CD1c-positive myeloid dendritic cell (primary cell): ENCODE measurements around the gene PDE5A.

Experiments
- DNase-seq: peaks from one replicate; pipeline ENCODE4 v3.0.0-alpha.2; 2016; ENCODE audit errors: extremely low spot score

Gene PDE5A

DNA sequence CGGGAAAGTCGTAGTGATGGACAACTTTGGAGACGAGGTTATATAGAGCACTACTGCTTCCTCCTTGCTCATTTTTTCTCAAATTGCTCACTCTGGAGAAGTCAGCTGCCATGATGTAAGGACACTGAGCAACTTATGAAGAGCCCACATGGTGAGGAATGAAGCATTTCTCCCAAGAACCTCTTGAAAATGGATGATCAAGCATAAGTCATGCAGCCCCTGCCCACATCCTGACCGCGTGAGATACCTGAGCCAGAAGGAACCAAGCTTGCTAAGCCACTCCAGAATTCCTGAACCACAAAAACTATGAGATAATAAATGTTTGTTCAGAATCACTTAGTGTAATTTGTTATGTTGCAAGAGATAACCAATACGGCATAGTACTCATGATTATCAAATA, 42.8 kb downstream of the PDE5A start:
- DNase-seq: no peak

DNA sequence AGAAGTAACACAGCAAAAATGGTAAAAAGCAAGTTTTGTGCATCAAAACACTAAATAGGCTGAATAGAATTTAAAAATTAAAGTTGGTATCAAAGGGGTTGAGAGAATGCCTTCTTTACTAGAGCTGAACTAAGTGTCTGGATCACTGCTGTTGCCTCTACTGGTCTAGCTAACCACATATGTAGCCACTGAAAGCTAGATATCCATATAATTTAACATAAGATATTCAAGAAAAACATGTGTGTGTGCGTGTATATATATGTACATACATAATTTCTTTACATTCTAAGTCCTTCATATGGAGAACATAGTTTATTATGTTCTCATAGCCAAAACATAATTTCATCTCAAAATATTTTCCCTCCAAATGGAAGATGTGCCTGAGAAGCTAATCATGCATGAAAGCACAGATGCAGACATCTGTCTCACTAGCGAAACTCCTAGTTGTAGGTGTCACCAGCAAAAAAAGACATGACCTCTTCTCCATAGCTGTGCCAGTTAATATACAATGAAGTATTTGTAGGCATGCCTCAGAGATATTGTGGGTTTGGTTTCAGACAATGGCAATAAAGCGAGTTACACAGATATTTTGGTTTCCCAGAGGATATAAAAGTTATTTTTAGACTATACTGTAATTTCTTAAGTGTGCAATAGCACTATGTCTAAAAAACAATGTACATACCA, 47.3 kb downstream of the PDE5A start:
- no peak for DNase-seq

DNA sequence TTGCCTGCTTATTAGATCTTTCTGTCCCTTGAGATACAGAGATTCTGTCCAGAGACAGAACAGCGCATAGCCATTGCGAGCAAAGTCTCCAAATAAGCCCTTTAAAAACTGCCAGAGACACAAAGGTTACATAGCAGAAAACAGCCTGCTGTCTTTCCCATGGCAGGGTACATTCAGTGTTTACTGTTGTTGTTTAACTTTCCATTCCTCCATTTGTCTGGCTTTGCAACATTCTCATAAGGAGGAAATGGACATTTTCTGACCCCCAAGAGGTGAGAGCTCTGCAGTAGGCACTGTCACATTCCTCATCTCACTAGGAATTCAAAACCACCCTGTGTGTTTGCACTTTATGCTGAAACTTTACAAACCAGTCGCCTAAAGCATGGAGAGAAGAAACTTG, 48.3 kb downstream of the PDE5A start:
- no peak for DNase-seq

DNA sequence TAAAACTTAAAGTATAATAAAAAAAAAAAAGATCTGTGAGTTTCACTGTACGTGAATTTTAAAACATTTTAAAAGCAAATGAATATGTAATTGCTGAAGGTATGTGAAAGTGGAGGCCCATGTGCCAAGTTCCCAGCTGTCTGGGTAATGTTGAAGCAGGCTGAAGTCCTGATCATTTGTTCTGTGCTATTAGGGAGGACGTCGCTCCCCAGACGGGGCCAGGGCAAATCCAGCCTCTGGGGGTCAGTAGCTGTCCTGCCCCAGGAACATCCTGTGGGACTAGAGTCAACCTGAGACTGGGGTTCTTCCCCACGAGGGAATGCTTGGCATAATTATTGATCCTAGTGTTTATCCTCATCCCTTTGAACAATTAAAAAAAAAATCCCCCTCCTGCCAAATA, 48.8 kb downstream of the PDE5A start:
- DNase-seq: no peak

DNA sequence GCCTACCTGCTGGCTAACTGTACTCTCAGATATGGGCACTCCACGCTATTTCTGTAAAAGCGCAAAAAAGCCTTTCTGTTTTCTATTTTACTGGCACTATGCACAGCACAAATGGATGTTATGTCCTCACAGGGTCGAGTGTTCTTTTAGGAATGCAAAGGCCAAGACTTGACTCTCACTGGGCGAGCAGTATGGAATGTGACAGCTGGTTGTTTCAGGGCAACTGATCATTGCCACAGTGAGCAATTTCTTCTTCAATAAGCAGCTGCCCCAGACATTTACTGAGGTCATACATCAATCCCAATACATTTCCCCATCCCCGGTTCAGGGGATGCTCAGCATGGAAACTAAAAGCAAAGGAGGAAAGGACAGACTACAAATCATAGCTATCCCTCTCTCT, 58.2 kb downstream of the PDE5A start:
- DNase-seq: no peak

DNA sequence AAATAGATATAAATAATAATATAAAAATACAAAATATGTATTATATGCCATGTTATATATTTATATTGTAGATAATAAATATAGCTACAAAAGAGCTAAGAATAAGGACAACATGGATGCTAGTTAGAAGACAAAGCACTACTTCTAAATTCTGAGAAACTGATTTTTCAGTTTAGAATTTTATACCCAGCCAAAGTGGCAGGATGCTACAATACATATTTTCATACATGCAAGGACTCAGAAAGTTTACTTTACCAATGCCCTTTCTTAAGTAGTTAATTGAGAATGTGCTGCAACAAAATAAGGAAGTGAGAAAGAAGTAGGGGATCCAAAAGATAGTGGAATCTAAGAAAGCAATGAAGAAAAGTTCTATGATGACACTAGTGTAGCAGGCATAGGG, 64.5 kb downstream of the PDE5A start:
- DNase-seq: no peak

DNA sequence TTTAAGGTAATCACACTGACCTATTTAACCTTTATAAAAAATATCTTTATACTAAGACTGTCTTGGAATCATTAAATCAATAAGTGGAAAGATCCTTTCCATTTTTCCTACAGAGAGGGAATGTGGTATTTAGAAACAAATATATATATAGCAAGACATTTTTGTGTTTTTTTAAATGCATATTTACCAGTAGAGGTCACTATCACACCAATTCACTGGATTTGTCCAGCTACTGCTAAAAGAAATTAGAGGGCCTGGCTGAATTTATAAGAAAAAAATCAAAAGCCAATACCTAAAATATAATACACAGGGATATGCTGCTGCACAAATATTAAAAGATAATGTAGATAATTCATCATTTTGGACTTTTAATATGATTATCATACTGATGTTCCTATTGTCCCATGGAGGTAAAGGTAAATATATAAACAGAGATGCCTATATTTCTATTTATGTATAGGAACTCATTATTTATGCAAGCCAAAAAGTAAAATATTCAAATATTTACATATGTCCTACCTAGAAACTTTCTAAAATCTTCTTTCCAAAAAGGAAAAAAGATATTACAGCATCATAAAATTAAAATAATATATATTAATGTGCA, 69.5 kb downstream of the PDE5A start:
- DNase-seq: peak; percentile 3

DNA sequence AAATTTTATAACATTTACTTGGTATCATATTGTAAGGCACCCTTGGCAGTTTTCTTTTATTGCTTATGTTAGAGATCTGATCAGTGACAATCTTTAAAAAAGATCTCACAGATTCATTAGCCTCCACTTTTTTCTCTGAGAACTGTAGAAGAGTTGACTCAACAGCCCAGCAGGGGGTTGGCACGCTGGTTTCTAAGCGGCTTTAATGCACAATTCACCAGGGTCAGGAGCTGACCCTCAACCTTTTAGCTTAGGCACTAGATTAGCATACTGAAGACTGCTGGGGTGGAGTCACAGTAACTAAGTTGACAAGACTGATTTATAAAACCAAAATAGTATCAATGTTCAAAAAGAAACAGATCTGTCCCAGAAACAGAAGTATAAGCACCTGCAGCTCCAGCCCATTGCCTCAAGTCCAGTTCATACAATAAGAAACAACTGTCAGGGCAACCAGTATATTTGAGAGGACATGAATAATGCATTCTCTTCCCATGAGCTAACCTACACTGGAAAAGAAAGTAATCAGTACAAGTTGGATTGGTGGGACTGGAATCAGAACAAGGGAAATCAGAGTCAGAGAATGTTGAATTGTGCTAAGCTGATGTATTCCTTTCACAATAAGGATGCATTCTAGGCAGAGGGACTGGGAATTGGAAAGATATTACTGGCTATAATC, 77.6 kb downstream of the PDE5A start:
- DNase-seq: no peak

DNA sequence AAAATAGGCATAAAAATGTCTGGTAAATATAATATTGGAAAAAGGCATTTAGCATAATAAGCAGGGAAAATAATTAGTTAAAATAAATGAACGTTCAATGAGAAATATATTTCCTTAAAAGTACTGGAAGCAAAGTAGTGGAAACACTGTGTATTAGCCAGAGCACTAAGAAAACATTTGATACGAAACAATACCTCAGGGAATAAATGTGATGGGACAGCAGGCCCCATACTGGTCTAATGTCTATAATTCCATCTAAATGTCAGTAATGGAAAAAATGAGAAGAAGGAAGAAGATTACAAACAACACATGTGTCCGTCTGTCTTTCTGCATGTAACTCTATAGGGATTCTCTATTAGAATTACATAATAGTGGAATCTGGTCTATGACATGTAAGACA, 79.0 kb downstream of the PDE5A start:
- DNase-seq: no peak

DNA sequence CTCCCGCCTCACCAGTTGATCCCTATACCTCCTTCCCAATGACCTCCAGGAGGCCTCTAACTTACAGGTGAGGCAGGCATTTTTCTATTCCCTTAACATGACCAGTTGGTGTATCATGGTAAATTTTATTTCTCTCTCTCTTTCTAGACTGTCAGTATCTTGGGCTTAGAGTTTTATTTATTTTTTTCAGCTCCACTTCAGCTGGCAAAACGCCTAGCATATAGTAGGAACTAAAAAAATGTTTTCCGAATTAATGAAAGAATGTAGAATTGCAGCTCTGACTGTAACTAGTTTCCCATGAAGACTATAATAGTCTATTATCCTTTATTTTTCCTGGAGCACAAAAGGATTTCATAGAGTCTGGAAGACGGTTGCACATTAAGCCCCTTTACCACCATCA, 84.8 kb downstream of the PDE5A start:
- DNase-seq: no peak

DNA sequence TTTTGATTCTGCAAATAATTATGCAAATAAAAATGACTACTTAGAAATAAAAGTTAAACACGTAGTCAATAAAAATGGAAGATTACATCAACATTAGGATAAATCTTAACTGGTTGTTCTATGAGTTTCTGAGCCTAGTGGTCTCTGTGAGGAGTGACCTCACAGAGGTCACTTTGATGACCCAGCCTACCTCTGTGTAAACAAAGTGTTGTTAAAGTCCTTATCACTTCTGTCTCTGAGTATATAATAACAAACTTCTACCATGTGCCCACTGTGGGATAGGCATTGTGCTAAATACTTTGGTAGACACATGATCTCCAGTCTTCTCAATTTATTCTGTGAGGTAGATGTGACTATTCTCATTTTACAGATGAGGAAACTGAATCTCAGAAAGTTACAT, 85.4 kb downstream of the PDE5A start:
- no peak for DNase-seq

DNA sequence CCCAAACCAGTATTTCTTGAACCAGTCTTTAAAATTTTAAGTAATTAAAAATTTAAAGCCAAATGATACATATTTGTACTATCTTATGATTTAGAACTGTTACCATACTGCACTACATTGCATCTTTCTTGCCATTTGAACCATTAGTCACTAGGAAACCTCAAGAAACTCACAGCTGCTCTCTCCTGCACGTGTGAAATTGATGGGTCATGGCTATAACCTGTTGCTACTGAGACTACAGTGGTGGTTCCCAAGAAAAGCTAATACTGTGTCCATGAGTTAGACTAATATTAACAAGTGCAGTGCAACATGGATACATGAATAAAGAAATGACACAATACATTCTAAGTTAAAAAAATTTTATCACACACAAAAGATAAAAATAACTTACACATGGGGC, 88.4 kb downstream of the PDE5A start:
- no peak for DNase-seq

DNA sequence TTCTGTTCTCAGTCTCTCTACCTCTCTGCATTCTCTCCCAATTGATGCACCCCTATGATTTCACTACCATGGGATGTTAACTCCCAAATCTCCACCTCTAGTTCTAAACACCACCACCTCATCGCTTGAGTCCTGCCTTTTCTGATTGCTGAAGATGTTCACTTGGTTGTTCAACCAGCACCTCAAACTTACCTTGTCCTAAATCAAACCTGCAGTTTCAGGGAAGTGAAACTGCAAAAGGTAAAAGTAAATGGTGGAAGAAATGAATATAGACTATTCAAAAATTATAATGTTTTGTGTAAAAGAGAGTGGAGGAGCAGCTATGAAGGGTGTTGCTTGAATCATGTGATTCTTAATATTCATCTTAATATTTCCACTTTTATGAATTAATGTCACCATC, 91.0 kb downstream of the PDE5A start:
- DNase-seq: no peak

DNA sequence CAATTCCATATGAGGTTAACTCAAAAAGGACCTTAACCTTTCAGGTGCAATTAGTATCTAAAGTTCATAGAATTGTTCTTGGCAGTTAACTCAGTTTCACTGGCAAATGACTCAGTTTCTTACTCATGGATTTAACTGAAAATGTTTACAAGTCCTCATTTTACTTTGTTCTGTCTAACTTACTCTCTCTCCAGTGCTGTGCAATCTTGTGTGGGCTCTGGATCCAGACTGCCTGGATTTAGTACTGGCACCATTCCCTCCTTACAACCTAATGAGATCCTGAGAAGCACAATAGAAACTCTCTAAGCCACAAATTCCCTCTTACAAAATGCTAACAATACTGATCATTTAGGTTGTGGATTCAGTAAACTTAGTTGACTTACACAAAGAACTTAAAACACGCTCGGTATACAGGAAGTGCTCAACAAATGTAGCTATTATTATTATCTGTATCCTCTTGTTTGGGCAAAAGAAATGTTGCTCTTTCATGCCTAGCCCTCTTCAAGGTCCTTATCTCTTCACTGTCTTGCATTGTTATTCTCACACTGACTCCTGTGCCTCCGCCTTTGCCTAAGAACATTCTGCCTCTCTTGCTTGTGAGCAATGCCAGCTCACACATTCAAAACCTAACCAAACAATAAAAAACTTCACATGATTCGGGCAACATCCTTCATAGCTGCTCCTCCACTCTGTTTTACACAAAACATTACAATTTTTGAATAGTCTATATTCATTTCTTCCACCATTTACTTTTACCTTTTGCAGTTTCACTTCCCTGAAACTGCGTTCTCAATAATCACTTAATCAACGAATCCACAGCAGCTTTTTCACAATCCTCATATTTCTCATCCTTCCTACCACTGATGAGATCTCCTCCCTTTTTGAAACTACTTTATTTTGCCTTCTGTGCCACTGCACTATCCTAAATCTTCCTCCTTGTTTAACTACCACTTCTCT, 91.8 kb downstream of the PDE5A start:
- DNase-seq: no peak

DNA sequence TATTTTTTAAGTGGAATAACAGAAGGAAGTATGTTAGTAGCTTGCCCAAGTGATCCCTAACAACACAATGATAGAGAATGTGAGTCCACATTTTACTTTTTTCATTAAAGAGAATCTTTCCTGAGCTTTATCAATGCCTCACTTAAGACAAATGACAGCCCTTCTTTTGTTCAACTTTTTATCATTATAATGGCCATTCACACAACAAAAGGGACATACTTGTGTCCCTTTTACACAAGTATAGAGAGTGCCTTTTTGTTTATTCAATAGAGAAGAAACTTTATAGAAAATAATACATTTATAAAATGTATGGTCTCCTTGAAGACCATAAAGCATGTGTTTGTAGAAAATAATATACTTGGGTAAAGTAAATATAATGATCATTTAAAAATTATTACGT, 96.3 kb downstream of the PDE5A start:
- DNase-seq: no peak

DNA sequence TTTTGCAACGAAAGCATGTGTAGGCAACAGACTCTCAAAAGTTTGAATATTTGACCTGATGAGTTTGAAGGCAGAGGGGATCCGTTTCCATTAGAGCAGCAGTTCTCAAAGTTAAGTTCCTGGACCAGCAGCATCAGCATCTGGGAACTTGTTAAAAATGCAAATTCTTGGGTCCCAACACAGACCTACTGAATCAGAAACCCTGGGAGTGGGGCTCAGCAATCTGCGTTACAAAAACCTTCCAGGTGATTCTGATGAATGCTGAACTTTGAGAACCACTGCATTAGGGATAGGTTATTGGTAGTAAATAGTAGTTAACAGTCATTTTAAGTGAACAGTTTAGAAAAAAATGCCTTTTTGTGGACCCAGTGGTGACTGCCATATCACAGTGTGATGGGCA, 98.8 kb downstream of the PDE5A start:
- DNase-seq: no peak

DNA sequence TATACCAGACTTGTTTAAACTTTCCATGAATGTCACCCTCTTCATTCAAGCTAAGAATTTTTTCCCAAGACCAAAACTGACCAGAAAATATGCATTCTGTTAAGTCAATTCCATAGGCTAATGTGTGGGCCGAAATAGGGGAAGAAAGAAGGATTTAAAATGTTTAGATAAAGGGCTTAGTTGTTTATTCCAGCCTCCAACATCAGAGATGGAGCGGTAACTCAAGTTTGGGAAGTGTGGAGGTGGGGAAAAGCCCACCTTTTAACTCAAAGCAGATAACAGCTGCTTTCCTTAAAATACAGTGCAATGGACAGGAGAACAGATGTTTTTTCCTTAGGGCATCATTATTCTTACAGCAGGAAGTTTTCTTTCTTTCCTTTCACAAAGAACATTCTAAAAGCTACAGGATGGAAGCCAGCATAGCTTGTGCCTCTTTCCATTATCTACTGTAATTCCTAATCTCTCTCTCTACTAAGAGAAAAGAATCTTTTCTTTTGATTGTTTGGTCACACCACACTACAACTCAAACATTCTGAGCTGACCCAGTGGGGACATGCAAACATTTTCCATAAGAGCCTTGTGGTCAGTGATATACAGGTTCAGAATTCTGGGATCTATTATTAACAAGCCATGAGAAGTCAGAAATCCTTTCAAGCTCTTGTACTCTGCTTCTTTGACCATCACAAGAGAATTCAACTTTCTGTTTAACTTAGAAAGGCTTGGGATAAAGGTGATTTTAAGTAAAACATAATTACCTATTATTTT, 101.6 kb downstream of the PDE5A start:
- DNase-seq: no peak

DNA sequence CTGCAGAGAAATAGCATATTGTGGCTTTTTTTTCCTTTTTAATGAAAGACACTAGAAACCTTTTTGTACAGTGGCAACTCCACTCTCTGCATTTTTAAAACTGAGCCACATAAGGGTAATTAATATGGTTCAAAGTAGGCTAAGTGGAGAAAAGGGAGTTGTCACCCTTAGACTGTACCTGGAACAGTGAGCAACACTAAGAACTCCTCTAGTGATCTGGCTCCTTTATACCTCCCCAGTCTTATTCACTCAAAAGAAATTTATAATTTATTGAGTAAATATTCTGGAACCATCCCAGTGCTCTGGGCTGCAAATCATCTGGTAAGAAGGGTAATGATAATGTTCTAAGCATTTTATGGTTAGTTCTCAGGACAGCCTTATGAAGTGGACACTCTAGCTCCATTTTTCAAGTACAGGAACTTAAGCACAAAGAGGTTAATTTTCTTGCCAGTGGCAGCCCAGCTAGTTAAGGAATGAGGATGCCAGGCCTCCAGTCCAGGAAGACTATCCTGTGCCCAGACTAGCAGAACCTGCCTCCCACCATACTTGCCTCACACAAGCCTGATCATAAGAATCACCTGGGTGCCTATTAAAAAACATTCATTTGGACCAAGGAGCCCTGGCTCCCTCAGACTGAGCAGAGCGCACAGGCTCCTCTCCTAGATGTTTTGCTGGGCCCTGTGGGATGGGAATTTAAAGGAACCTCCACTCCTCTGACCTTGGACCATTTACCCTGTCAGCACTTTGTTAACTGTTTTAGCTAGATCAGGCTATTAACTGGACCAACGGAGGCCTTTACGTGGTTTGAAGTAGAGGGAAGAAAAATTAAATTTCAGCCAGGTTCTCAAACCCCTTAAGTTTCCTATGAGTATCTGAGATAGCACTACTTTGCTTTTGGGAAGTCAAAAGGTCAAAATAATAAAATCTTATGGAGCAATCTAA, 102.6 kb downstream of the PDE5A start:
- DNase-seq: no peak

DNA sequence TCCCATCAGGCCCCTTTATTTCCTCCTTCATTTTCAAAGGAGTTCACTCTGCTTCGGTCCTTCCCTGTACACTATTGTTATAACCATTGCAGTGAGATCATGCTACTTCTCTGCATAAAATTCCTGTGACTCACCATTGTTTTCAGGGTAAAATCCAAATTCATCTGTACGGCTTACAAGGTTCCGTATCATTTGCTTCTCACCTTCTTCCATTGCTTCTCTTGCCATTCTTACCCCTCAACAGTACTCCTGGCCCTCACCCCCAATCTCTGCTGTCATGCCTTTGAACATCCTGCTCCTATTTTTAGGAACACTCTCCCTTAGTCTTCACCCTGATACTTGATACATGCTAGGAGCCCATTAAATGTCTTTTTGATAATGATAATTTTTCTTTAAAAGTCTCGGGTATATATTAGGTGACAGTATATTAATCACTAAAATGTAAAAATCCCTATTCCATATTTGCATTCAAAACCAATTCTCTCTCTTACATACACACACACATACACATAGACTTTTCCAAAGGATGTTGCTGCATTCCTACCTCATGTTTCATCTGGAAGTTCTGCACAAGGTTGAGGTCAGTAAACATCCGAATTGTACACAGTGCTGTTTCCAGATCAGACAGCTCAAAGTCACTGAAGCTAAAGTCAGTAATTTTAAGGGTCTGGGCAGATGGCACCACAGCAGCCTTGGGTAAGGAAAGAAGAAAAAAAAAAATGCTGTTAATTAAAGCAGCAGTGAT, 103.4 kb downstream of the PDE5A start:
- no peak for DNase-seq

DNA sequence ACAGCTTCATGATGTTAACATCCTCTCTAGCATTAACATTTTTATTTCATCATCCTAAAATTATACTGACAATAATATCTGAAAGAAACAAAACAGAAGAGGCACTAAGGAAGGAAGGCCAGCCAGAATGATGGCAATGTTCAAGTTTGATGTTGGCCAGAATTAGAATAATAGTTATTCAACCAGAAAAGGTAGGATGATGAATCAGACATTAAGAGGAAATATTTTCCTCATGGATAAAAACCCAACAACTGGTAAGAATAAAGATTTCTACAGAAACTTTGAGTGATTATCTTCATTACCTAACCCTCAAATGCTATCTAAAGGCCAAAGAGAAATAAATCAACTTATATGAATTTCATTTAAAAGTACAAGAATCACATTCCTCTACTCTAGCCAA, 105.2 kb downstream of the PDE5A start:
- DNase-seq: no peak
